KOPT-K1 (cell line): ENCODE measurements around the gene USP7.
A peak's percentile ranks its signal among the peaks of the same experiment; 100 is the strongest.

ENCODE experiments used
- H3K27ac ChIP-seq: fragments of 200-600 bp; sonication (generic); 2 replicates; pipeline ENCODE4 v1.5.1; 2016; ENCODE audit warnings: antibody characterized with exemption, mild to moderate bottlenecking, low read depth, low read length; ENCODE audit not compliant: poor library complexity, severe bottlenecking
- H3K36me3 ChIP-seq: fragments of 200-600 bp; sonication (generic); 2 replicates; pipeline ENCODE4 v1.5.1; 2017; ENCODE audit warnings: antibody characterized with exemption, mild to moderate bottlenecking, low read length, moderate library complexity; ENCODE audit not compliant: insufficient read depth
- H3K9me3 ChIP-seq: fragments of 200-600 bp; sonication (generic); 2 replicates; pipeline ENCODE4 v1.5.1; 2017; ENCODE audit warnings: antibody characterized with exemption, low read length, mild to moderate bottlenecking; ENCODE audit not compliant: insufficient read depth, poor library complexity, severe bottlenecking

The USP7 gene

GRCh38 chr16:8865145-8865882 is 98.4 kb downstream of the USP7 start:
- H3K9me3 ChIP-seq: no peaks in the 10 kb centered on the region
- peaks cover 56% of the 10 kb centered on the region for H3K36me3 ChIP-seq
- H3K27ac ChIP-seq: peak overlapping the region; percentile 92

GRCh38 chr16:8864480-8865110 is 99.1 kb downstream of the USP7 start:
- H3K27ac ChIP-seq: peak overlapping the region; percentile 22
- peaks cover 63% of the 10 kb centered on the region for H3K36me3 ChIP-seq
- H3K9me3 ChIP-seq: no peaks in the 10 kb centered on the region

- peak overlapping the region; percentile 22 for H3K27ac ChIP-seq
Observed at GRCh38 chr16:8863594-8864424, 99.9 kb downstream of the USP7 start.

GRCh38 chr16:8862309-8863130 is 101.2 kb downstream of the USP7 start:
- Histone ChIP-seq H3K36me3 (peaks cover 84% of the 10 kb centered on the region), H3K27ac (no peak overlapping the region)

More at GRCh38 chr16:8863594-8864424, 99.9 kb downstream of the USP7 start:
- Histone ChIP-seq H3K36me3 (peaks cover 71% of the 10 kb centered on the region), H3K9me3 (no peaks in the 10 kb centered on the region)

GRCh38 chr16:8861563-8862308 is 102.0 kb downstream of the USP7 start:
- Histone ChIP-seq H3K36me3 (peaks cover 91% of the 10 kb centered on the region), H3K27ac (no peak overlapping the region), H3K9me3 (no peaks in the 10 kb centered on the region)

More at GRCh38 chr16:8862309-8863130, 101.2 kb downstream of the USP7 start:
- no peaks in the 10 kb centered on the region for H3K9me3 ChIP-seq

GRCh38 chr16:8859913-8860881 is 103.5 kb downstream of the USP7 start:
- Histone ChIP-seq H3K27ac (no peak overlapping the region), H3K36me3 (peaks cover 94% of the 10 kb centered on the region), H3K9me3 (no peaks in the 10 kb centered on the region)

- no peaks in the 10 kb centered on the region for H3K9me3 ChIP-seq
- H3K27ac ChIP-seq: no peak overlapping the region
- H3K36me3 ChIP-seq: peaks cover 94% of the 10 kb centered on the region
Observed at GRCh38 chr16:8858994-8859912, 104.5 kb downstream of the USP7 start.

- H3K9me3 ChIP-seq: no peaks in the 10 kb centered on the region
- peaks cover 97% of the 10 kb centered on the region for H3K36me3 ChIP-seq
- no peak overlapping the region for H3K27ac ChIP-seq
Observed at GRCh38 chr16:8855972-8856371, 107.7 kb downstream of the USP7 start.

GRCh38 chr16:8855051-8855786 is 108.5 kb downstream of the USP7 start:
- H3K36me3 ChIP-seq: peaks cover 99% of the 10 kb centered on the region
- peak overlapping the region; percentile 3 for H3K27ac ChIP-seq
- no peaks in the 10 kb centered on the region for H3K9me3 ChIP-seq

GRCh38 chr16:8854298-8854948 is 109.3 kb downstream of the USP7 start:
- Histone ChIP-seq H3K36me3 (peaks cover 99% of the 10 kb centered on the region), H3K27ac (no peak overlapping the region), H3K9me3 (no peaks in the 10 kb centered on the region)

- Histone ChIP-seq H3K9me3 (no peaks in the 10 kb centered on the region), H3K36me3 (peaks cover 99% of the 10 kb centered on the region)
Observed at GRCh38 chr16:8853611-8854010, 110.1 kb downstream of the USP7 start.

More at GRCh38 chr16:8853611-8854010, 110.1 kb downstream of the USP7 start:
- H3K27ac ChIP-seq: no peak overlapping the region
